ENCODE results near the gene CNNM2.

DNA sequence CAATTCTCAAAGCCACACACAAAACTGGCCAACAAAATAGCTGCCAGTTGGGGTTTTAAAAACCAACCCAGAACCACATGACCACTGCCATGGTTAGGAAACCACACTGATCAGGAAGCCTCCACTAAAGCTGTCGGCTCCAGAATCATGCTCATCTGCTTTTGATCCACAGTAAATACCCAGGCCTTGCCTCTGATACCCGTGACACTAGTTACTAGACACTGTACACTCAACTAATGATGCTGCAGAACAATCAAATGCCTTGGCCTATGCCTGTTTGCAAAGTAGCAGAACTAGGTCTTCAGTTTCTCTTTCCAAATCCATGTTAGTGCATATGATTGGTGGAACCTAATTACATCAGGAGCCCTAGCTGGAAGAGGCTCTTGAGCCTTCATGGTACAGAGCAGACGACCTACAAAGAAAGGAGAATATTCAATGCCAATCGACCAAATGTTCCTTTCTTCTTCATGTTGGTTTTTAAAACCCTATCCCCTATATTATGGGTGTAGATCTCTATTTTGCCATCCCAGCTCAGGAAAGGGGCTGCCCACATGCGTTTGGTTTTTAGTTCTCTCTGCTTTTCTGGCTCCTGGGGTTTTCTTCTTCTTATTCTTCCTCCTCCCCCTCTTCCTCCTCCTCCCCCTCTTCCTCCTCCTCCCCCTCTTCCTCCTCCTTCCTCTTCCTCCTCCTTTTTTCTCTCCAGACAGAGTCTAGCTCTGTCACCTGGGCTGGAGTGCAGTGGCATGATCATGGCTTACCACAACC lies 76.6 kb downstream of the CNNM2 start:
- TF ChIP-seq, protein P1, sequence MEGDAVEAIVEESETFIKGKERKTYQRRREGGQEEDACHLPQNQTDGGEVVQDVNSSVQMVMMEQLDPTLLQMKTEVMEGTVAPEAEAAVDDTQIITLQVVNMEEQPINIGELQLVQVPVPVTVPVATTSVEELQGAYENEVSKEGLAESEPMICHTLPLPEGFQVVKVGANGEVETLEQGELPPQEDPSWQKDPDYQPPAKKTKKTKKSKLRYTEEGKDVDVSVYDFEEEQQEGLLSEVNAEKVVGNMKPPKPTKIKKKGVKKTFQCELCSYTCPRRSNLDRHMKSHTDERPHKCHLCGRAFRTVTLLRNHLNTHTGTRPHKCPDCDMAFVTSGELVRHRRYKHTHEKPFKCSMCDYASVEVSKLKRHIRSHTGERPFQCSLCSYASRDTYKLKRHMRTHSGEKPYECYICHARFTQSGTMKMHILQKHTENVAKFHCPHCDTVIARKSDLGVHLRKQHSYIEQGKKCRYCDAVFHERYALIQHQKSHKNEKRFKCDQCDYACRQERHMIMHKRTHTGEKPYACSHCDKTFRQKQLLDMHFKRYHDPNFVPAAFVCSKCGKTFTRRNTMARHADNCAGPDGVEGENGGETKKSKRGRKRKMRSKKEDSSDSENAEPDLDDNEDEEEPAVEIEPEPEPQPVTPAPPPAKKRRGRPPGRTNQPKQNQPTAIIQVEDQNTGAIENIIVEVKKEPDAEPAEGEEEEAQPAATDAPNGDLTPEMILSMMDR (IDR thresholded peaks at IDR 0.05; ENCODE audit: insufficient read depth, low read length, poor library complexity, severe bottlenecking) = no peak
- no peak for TF ChIP-seq EZH2phosphoT487 (conservative IDR thresholded peaks at IDR 0.05; ENCODE audit: low read length)

Measured in SU-DHL-6 (cell line).